SK-N-DZ (cell line): ENCODE results near the gene PTPRM.

Experiments
- DNase-seq: peaks from one replicate; pipeline ENCODE4 v3.0.0-alpha.2; 2015; ENCODE audit warnings: low spot score

The PTPRM gene

DNA sequence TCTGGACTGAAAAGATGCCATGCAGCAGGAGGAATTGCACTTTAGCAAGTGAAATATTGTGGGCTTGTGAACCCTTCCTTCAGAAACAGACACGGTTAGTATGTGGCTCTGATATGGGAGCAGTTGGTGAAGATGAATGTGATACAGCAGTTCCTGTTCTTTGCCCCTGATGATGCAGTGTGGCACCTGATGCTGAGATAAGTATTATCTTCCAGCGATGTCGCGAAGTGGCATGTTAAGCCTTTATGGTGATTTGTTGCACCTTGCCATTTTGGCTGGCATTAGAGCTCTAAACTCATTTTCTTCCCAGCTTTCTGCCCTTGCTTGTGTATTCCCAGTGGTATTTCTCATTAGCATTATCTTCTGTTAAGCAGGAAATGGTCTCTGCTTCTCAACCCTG lies 600.6 kb downstream of the PTPRM start:
- peak; percentile 14 for DNase-seq

- DNase-seq = no peak
These were observed 602.6 kb downstream of the PTPRM start for GRCh38 chr18:8169722-8170121.

- DNase-seq = peak; percentile 67
These were observed 607.7 kb downstream of the PTPRM start for GRCh38 chr18:8174771-8175170.

GRCh38 chr18:8175501-8176061 lies 608.5 kb downstream of the PTPRM start:
- no peak for DNase-seq

DNA sequence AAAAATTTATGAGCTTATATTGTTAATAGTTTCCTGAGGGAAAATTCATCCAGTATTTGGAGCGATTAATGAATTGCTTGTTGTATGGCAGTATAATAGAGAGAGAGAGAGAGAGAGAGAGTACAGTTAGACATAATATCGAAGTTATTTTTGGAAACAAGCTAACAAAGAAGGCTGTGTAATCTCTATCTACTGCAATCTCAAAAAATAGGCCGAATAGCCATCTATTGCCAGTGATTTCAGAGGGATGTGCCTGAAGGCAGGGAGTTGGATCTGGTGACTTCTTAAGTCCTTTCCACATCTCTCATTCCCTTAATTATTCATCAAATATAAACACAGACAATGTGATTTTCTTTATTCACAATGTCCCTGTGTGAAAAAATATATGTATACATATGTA lies 609.0 kb downstream of the PTPRM start:
- DNase-seq = no peak

DNA sequence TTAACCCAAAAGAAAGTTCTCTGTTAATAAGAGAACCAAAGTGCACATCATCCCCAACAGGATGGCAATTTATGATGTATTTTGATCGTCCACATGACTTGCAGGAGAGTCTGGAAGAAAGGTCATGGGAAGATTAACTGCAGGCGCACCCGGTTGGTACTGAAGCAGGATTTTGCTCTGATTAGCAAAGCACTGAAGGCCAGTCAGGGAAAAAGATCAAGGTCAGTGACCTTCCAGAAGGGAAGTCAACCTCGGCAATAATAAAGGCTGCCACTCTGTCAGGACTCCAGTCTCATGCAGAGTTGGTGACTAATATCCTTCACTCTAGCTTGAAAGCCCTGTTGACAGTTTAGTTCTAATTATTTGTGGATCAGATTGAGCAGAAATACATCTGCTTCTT lies 609.4 kb downstream of the PTPRM start:
- DNase-seq = peak; percentile 22

- peak; percentile 65 for DNase-seq
These were observed 610.4 kb downstream of the PTPRM start for GRCh38 chr18:8177330-8178016.

DNA sequence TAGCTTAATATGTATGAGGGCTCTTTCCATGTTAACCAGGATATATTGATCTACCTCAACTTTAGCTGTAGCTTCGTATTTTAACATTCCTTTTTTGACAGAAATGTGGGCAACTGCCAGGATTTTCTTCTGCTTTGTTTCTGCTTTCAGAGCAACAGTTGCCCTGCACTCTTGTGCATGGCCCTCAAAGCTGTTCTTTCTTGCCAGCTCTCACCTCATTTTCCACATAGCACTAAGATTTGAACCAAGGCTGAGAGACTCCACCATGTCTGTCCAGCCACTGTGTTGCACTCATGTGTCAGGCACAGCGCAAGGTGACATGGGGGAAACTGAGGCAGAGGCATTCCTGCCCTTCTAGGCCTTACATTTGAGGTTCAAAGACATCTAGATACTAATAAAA lies 619.3 kb downstream of the PTPRM start:
- DNase-seq = no peak

- DNase-seq = no peak
These were observed 621.1 kb downstream of the PTPRM start for GRCh38 chr18:8188184-8188583.

- no peak for DNase-seq
These were observed 623.9 kb downstream of the PTPRM start for GRCh38 chr18:8190980-8191379.

GRCh38 chr18:8194431-8194830 lies 627.3 kb downstream of the PTPRM start:
- no peak for DNase-seq

GRCh38 chr18:8196238-8196637 lies 629.1 kb downstream of the PTPRM start:
- DNase-seq = no peak

- no peak for DNase-seq
These were observed 630.4 kb downstream of the PTPRM start for GRCh38 chr18:8197499-8197898.

- no peak for DNase-seq
These were observed 640.9 kb downstream of the PTPRM start for GRCh38 chr18:8207996-8208395.

GRCh38 chr18:8208716-8209115 lies 641.6 kb downstream of the PTPRM start:
- DNase-seq = no peak

DNA sequence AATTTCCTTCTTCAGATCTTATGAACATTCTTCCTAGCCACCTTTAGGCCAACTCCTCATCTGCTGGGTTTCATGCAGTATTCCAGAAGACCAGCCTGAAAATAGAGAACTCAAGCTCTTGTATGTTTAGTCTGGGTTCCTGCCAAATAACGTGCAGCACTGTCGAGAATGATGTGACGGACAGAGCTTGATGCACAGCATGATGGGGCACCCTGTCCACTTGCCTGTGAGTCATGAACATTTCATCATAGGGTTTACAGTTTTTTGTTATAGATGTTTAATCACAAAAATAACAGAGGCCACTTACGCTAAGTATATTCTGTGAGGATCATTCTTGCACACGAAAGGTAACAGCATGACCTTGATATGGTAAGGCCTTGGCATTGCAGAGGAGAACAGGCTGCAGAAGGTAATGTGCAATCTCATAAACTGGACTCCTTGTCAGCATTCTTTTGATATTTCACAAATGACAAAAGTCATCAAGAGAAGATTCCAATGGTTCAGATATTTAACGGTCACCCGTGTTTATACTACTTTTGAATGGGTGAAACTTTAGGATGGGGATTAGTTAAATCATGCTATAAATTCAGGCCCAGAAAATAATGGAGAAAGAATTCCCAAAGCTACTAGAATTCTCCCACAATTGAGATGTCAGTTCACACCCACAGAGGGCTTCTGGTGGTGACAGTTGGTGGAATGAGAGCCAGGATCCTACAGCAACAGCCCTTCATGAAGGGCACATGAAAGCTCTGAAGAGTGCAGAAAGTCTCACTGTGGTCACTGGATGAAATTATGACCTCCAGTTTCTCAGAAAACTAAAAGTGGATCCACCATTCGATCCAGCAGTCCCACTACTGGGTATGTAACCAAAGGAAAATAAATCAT lies 646.0 kb downstream of the PTPRM start:
- no peak for DNase-seq

DNA sequence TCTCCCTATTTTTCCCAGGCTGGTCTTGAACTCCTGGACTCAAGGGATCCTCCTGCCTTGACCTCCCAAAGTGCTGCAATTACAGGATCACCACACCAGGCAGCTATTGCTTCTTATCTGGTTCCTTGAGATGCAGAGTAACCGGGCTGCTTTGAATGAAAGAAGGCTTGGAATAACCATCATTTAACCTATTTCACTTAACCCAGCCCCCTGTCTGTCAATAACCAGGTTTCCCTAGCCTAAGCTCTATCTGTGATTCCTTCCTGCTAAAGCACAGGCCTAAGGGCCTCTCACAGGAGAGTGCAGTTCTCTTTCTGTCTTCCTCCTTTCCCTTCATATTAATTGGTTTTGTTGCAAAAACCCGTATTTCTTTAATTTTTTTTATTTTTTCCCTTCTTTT lies 648.6 kb downstream of the PTPRM start:
- no peak for DNase-seq

DNA sequence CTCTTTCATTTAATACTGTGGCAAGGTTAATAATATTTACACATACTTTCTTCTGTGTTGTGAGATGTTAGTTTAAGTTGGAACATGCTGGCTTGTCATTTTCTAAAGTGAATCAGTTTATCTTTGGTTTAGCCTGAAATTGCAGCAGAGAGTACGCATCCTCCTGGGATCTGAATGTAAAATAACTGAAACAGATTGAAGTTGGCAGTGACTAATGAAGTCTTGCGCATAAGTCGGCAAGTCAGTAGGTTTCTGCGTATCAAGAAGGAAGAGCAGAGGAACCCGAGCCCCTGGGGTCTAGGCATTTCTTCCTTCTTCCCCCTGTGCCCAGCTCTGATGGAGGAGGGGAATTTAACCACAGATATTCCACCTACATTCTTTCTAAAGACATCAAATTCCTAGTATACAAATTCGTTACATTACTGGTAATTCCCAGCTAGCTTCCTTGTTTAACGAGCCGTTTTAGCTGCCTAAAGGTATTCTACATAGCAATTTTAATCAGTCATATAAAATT lies 650.0 kb downstream of the PTPRM start:
- DNase-seq = no peak

- DNase-seq = no peak
These were observed 651.1 kb downstream of the PTPRM start for GRCh38 chr18:8218197-8218596.

GRCh38 chr18:8221452-8221851 lies 654.3 kb downstream of the PTPRM start:
- DNase-seq = no peak

GRCh38 chr18:8224576-8224975 lies 657.5 kb downstream of the PTPRM start:
- no peak for DNase-seq

- DNase-seq = no peak
These were observed 661.9 kb downstream of the PTPRM start for GRCh38 chr18:8229040-8229439.

DNA sequence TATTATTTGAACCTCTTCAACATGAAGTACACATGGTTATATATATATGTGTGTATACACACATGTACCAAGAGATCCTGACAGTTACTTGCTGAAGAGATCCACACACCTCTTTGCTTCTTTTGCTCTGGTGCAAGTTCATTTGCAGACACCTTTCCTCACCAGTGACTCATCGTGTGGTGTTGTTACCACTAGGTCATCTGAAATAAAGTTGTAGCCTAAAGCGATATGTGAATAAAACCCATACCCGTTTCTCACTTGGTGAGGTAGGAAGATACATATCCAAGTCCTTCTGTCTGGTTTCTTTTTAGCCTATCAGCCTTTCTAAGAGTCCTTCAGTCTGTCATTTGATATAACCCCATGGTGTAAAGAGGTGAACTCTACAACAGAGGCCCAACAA lies 662.7 kb downstream of the PTPRM start:
- no peak for DNase-seq
